PFSK-1 (cell line): ENCODE measurements around the gene SEMA4D.

ENCODE experiments used
- FOXP2 ChIP-seq: optimal IDR thresholded peaks from 2 replicates; pipeline ENCODE3; 2011; ENCODE audit warnings: borderline replicate concordance, control low read depth, inconsistent platforms; ENCODE audit not compliant: insufficient read depth; ENCODE audit errors: extremely low read length, extremely low read depth
- POLR2AphosphoS5 ChIP-seq: IDR thresholded peaks from 2 replicates; pipeline ENCODE4 v1.6.1; 2012; ENCODE audit warnings: low read depth, mild to moderate bottlenecking, control low read depth, low read length, moderate library complexity
- REST ChIP-seq, 2 experiments: IDR thresholded peaks; 2 replicates each; pipeline versions ENCODE4 v1.6.1 to v1.8.0; 2011 to 2012; ENCODE audit warnings: low read depth in 2 of 2, low read length in 2 of 2, control low read depth in 1 of 2, inconsistent platforms in 1 of 2, mild to moderate bottlenecking in 1 of 2, moderate library complexity in 1 of 2; ENCODE audit not compliant: insufficient read depth in 1 of 2
- SIN3A ChIP-seq: IDR thresholded peaks from 2 replicates; pipeline ENCODE4 v1.6.1; 2012; ENCODE audit warnings: mild to moderate bottlenecking, low read length, moderate library complexity, borderline replicate concordance; ENCODE audit not compliant: insufficient read depth
- TAF1 ChIP-seq: IDR thresholded peaks from 2 replicates; pipeline ENCODE4 v1.6.1; 2012; ENCODE audit warnings: low read length, control low read depth, borderline replicate concordance; ENCODE audit not compliant: insufficient read depth

The SEMA4D gene

GRCh38 chr9:89450213-89450612, 47.7 kb downstream of the SEMA4D start:
- TF ChIP-seq SIN3A (no peak), FOXP2 (no peak), TAF1 (no peak)

- no peak for TF ChIP-seq TAF1
- TF ChIP-seq FOXP2 = no peak
- TF ChIP-seq SIN3A = no peak
- no peak for TF ChIP-seq REST (IDR thresholded peaks at IDR 0.05; ENCODE audit: insufficient read depth in 1 of 2, low read depth in 2 of 2, low read length in 2 of 2)
- no peak for TF ChIP-seq POLR2AphosphoS5
Observed at GRCh38 chr9:89449261-89449671, 48.6 kb downstream of the SEMA4D start.

- no peak for TF ChIP-seq REST (IDR thresholded peaks at IDR 0.05; ENCODE audit: insufficient read depth in 1 of 2, low read depth in 2 of 2, low read length in 2 of 2)
- no peak for TF ChIP-seq TAF1
- no peak for TF ChIP-seq FOXP2
- no peak for TF ChIP-seq POLR2AphosphoS5
Observed at GRCh38 chr9:89448821-89449220, 49.1 kb downstream of the SEMA4D start.

DNA sequence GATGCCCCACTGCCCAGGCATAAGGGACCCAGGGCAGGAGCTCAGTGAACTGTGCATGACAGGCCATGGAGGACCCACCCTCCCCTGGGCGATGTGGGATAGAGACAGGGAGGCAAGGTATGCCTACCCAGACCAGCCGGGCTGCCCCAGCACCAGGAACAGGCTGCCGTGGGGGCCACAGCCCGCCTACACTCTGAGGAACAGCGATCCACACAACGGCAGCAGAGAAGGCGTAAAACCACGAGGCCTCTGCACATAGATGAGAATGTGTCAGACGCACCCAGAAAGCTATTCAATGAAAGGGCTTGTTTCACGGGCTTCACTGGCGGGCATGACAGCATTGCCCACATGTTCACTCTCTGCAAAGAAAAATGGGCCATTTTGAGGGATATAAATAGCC, 49.5 kb downstream of the SEMA4D start:
- TF ChIP-seq FOXP2 (no peak), REST (IDR thresholded peaks at IDR 0.05; ENCODE audit: insufficient read depth in 1 of 2, low read depth in 2 of 2, low read length in 2 of 2) (no peak), SIN3A (no peak), TAF1 (no peak), POLR2AphosphoS5 (no peak)

- no peak for TF ChIP-seq TAF1
- TF ChIP-seq POLR2AphosphoS5 = no peak
- no peak for TF ChIP-seq SIN3A
- no peak for TF ChIP-seq REST (IDR thresholded peaks at IDR 0.05; ENCODE audit: insufficient read depth in 1 of 2, low read depth in 2 of 2, low read length in 2 of 2)
Observed at GRCh38 chr9:89447416-89447815, 50.5 kb downstream of the SEMA4D start.

GRCh38 chr9:89446961-89447310, 51.0 kb downstream of the SEMA4D start:
- TF ChIP-seq SIN3A (no peak), REST (IDR thresholded peaks at IDR 0.05; ENCODE audit: insufficient read depth in 1 of 2, low read depth in 2 of 2, low read length in 2 of 2) (no peak)
